ENCODE results near the gene RABAC1.
"Not testable (repeated sequence)": the region's sequence is repeated elsewhere in the genome, so short reads cannot be mapped to it uniquely, and the experiment has no call there.

RABAC1 gene

GRCh38 chr19:41959056-41960053, at the start of gene RABAC1:
Gene RABAC1 (minus strand): TSS chr19:41959321. CDS start chr19:41959292, 29 bp downstream.
- DNase-seq: no peak

DNA sequence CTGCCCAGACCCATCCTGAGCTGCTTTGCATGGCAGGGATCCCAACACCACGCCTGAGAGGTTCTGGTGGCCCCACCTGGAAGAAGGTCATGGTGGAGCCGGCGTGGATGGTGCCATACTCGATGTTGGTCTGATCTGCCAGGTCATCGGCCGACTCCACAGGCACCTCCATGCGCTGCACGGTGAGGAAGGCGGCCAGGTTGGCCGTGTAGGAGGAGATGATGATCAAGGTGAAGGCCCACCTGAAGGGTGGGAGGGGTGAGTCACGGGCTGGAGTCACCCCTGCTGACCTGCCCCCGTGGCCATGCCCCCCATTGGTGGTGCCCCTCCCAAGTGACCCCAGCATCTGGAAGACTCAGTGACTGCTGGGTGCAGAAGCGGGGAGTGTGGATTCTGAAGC, 47.4 kb upstream of the RABAC1 start:
- no peak for DNase-seq

DNA sequence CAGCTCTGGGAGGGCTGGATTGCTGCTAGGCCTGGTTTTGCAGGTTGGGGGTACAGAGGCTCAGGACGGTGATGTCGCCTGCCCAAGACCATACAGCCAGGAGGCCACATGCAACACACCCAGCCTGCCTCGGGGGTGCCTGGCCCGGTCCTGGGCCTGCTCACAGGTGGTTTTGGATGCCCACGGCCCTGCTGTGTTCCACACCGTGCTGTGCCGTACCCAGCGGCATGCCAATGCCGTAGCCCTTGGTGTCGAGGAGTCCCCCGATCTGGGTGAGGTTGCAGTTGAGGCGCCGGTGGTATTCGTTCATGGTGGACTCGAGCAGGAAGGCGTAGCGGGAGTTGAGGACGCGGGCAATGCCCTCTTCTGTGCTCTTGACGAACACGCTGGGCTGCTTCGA, 46.4 kb upstream of the RABAC1 start:
- DNase-seq: no peak

DNA sequence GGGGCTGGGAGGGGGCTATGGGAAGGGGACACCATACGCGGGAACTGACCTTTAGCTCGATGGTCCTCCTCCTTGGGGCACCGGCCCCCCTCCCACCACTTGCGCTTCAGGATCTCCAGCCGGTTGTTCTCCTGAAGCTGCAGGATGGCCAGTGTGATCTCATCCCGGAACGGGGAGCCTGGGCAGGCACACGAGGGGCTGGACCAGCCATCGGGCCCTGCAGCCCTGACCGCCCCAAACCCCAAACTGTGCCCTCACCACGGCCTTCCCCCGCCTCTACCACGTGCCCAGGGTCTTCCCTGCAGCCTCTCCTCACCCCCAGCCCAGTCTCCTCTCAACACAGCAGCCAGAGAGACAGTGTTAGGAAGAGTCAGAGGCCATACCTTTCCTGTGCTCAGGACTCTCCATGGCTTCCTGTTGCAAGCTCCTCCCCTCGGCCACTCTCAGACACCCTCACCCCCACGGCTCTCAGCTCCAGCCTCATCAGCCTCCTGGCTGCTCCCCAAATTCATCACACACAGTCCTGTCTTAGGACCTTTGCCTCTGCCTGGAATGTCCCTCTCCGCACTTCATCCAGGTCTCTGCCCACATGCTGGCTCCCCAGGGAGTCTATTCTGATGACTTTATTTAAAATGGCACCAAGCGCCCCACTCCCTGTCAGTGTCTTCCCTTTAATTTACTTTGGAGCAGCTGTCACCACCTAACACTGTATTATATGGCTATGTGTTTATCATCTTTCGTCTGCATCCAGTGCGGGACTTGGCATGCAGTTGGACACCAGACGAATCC, 44.6 kb upstream of the RABAC1 start:
- no peak for DNase-seq

GRCh38 chr19:41999878-42000208, 40.7 kb upstream of the RABAC1 start:
- no peak for DNase-seq

- no peak for DNase-seq
Observed at GRCh38 chr19:41999071-41999877, 40.2 kb upstream of the RABAC1 start.

DNA sequence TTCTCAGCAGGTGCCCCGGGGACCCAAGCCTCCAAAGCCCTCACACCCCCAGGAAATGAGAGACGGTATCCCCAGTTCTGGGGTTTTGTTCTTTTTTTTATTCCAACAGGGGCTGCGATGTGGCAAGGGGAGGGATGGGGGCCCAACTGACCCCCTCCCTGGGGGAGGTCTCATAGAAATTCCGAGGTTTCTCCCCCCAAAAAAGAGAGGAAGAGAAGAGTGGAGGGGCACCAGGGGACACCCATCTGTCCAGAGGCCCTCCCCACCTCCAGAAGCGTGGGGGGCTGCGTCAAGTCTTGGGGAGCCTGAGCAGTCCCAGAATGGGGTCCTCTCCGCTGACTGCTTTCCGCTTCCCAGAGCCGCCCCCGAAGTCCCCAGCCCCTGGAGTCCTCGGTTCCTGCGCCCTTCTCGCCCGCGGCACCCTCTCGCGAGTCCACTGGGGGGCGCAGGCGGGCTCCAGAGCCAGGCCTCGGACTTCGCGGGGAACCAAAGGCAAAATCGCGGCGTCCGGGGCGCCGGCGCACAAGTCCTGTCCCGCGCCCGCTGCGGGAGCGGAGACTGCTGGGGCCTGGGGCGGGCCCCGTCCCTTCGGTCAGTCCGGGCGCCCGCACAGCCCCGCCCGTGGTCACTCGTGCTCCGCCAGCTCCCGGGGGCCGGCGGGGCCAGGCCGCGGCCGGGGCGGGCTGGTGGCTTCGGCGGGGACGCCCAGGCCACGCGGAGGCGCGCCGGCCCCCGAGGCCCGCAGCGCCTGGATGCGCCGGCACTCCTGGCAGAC, 39.3 kb upstream of the RABAC1 start:
- DNase-seq: no peak

DNA sequence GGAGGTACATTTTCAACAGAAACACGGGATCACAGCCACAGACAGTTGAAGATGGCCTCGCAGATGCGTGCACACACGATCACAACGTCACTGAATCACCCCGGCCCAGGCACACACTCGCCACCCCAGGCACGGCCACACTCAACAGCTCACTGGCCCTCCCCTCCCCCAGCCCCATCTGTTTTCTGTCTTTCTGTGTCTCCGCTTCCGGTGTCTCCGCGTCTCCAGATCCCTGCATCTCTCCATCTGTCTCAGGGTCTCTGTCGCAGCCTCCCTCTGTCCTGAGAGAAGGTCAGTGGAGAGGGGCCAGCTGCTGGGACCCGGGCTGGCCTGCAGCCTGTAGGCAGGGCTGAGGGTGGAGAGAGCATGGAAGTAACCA, 38.7 kb upstream of the RABAC1 start:
- no peak for DNase-seq

DNA sequence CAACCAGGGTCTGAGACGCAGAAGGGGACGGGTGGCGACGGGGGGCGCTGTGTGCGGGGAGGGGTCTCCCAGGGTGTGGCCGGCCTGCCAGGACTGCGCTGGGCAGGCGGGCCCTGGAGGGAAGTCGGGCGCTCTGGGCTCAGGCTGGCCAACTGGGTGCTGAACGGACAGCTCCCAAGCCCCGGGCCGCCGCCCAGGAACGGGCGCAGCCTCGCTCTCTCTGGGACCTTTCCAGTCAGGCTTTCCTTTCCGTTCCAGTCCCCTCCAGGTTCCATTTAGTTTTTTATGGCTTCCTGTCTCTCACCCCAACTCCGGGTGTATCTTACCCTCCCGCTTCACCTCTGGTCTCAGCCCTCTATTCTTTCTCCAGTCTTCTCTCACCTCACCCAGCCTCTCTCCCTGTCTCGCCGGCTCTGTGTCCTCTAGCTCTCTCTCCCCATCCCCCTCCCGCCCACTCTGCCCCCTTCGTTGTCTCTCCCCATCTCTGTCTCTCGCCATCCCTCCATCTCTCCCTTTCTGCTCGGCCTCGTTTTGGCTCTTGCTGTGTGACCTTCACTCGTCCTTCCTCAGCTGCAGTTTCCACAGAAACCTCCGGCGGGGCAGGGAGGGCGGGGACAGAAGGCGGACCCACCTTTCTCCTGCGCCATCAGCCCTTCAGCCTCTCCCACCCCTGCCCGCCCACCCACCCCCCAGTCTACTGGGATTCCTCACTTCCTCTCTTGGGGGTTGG, 38.2 kb upstream of the RABAC1 start:
- no peak for DNase-seq

- no peak for DNase-seq
Observed at GRCh38 chr19:41995959-41996797, 37.1 kb upstream of the RABAC1 start.

GRCh38 chr19:41994994-41995958, 36.2 kb upstream of the RABAC1 start:
- DNase-seq: no peak

GRCh38 chr19:41994521-41994971, 35.4 kb upstream of the RABAC1 start:
- DNase-seq: no peak

GRCh38 chr19:41993612-41994483, 34.7 kb upstream of the RABAC1 start, which contains the start of gene ATP1A3:
Gene ATP1A3 (minus strand): TSS chr19:41994230. CDS start chr19:41994076, 154 bp downstream.
- DNase-seq: no peak

- not testable (repeated sequence) for DNase-seq
Observed at GRCh38 chr19:41991925-41992569, 32.9 kb upstream of the RABAC1 start.

DNA sequence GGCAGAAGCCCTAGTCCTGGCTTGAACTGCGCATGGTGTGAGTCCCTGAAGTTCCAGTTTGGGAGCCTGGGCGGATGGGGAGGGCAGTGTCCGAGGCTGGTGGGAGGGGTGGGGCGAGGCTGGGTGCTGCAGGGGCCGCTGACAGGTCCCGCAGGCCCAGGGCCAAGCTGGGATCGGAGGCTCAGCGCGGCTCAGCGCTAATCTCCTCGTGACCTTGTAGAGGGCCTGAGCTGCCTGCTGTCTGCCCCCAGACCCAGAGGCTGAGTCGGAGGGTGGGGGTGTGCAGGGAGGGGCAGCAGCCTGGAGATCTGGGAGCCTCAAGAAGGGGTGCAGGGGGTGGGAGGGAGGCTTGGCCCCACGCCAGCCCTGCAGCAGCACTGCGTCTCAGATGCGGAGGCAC, 31.9 kb upstream of the RABAC1 start:
- no peak for DNase-seq

DNA sequence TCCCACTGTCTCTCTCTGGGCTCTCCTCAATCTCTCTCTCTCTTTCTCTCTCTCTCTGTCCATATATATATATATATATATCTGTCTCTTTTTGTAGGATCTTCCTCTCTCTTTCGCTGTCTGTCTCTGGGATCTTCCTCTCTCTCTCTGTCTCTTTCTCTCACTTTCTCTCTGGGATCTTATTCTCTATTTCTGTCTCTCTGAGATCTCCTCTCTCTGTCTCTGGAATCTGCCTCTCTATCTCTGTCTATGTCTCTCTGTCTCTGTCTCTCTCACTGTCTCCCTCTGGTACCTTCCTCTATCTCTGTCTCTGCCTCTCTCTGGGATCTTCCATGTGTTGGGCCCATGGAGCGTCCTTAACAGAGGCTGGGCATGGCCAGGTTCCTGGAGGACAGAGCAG, 31.5 kb upstream of the RABAC1 start:
- DNase-seq: no peak

- DNase-seq: no peak
Observed at GRCh38 chr19:41990028-41990427, 30.9 kb upstream of the RABAC1 start.

DNA sequence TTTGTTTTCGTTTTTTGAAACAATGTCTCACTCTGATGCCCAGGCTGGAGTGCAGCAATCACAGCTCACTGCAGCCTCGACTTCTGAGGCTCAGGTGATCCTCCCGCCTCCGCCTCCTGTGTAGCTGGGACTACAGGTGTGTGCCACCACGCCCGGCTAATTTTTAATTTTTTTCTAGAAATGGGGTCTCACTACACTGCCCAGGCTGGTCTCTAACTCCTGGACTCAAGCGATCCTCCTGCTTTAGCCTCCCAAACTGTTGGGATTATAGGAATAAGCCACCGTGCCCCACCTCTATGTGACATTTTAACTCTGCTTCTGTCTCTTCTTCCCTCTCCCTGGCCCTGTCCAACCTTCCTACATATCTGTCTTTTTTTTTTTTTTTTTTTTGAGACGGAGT, 29.8 kb upstream of the RABAC1 start:
- DNase-seq: no peak
